A673 (cell line): Measurements from ENCODE around the gene SYNE2.

ENCODE experiments used
- EZH2 ChIP-seq: fragments of 200-600 bp; sonication (generic); IDR thresholded peaks from 2 replicates; pipeline ENCODE4 v1.6.1; 2017; ENCODE audit warnings: borderline replicate concordance, low read depth, mild to moderate bottlenecking, mixed read lengths, antibody characterized with exemption, low read length; ENCODE audit not compliant: poor library complexity, severe bottlenecking
- TF ChIP-seq, protein P1 (sequence below): fragments of 300-800, 200-600 bp; sonication (generic); conservative IDR thresholded peaks from 2 replicates; pipeline ENCODE4 v1.5.1; 2017; ENCODE audit warnings: low read depth, mild to moderate bottlenecking, antibody characterized with exemption, low read length, moderate library complexity, mixed read lengths

DNA sequence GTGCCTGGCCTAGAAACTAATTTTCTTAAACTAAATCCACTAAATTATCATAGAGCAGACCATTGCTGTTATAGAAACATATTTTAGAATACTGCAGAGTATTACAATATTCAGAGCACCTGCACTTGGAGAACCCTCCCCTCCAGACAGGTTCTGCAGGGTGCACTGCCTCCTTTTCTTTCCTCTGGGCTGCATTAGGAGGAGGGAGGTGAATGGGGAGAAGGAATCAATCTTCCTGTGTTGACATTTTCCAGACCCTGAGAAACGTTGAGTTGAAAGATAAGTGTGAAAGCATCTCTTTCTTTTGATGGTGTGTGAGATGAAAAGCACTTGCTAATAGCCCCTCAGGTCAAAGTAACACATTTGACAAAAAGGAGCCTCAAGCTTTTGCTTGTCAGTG lies 7.3 kb downstream of the SYNE2 start:
- TF ChIP-seq, protein P1, sequence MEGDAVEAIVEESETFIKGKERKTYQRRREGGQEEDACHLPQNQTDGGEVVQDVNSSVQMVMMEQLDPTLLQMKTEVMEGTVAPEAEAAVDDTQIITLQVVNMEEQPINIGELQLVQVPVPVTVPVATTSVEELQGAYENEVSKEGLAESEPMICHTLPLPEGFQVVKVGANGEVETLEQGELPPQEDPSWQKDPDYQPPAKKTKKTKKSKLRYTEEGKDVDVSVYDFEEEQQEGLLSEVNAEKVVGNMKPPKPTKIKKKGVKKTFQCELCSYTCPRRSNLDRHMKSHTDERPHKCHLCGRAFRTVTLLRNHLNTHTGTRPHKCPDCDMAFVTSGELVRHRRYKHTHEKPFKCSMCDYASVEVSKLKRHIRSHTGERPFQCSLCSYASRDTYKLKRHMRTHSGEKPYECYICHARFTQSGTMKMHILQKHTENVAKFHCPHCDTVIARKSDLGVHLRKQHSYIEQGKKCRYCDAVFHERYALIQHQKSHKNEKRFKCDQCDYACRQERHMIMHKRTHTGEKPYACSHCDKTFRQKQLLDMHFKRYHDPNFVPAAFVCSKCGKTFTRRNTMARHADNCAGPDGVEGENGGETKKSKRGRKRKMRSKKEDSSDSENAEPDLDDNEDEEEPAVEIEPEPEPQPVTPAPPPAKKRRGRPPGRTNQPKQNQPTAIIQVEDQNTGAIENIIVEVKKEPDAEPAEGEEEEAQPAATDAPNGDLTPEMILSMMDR: no peak
- TF ChIP-seq EZH2: no peak
